HCT116 (cell line): Measurements from ENCODE around the gene TTC33. TPM values are rescaled to one million over a fixed set of nuclear protein-coding genes. Genes with fewer than 3 reads are reported as not detected.

ENCODE experiments used
- ATAC-seq: fragments of 200-7000 bp; cut with Tn5 transposase; 2 replicates; pipeline ENCODE4 v1.9.1; 2020; ENCODE audit warnings: mild to moderate bottlenecking, moderate library complexity
- BruUV-seq: library from RNA; stranded (reverse); fragments of 400-500 nt; replicated peaks from 2 replicates; lab custom pipeline; 2021; lab: Mats Ljungman, UMichigan
- CTCF ChIA-PET: fragments of 300-600 bp; sonication (Branson Sonifier 250); formaldehyde crosslinking; loops from one replicate; lab custom pipeline; 2021; ENCODE audit warnings: antibody characterized with exemption; lab: Charles Lee
- POLR2A ChIA-PET: fragments of 300-600, 350-600 bp; sonication (Branson Sonifier 250); formaldehyde crosslinking; loops from one replicate; lab custom pipeline; 2021; ENCODE audit warnings: antibody characterized with exemption; lab: Charles Lee
- RAD21 ChIA-PET, 2 experiments: fragments of 300-600 bp; sonication (Branson Sonifier 250); formaldehyde crosslinking; loops; one replicate each; lab custom pipeline; 2023; ENCODE audit warnings: low total read pairs in 2 of 2; ENCODE audit not compliant: uncharacterized antibody in 2 of 2, unreplicated experiment in 2 of 2, low non-redundant PET in 1 of 2; lab: Charles Lee
- DNase-seq: peaks from one replicate; pipeline ENCODE4 v3.0.0-alpha.2; 2010; ENCODE audit warnings: low read depth, low spot score
- H2AFZ ChIP-seq: fragments of 200-600 bp; shearing (Covaris generic), sonication (generic); 2 replicates; pipeline ENCODE4 v1.6.1; 2017; ENCODE audit warnings: low read depth, mixed run types, mixed read lengths, antibody characterized with exemption, low read length; ENCODE audit not compliant: poor library complexity, severe bottlenecking
- H3K27ac ChIP-seq: 2 replicates; pipeline ENCODE4 v1.5.1; 2012; ENCODE audit warnings: low read depth, low read length
- H3K27me3 ChIP-seq: fragments of 200-600 bp; sonication (generic); 2 replicates; pipeline ENCODE4 v1.6.1; 2016; ENCODE audit warnings: mixed run types, low read length, mixed read lengths; ENCODE audit not compliant: insufficient read depth
- H3K36me3 ChIP-seq, 2 experiments: fragments of 200-500 bp in 1 of 2; fragments of 200-600 bp in 1 of 2; sonication (Bioruptor generic) in 1 of 2; sonication (generic) in 1 of 2; 2 replicates each; pipeline versions ENCODE4 v1.5.1 to v1.6.1; 2014 to 2016; ENCODE audit warnings: low read length in 2 of 2, inconsistent platforms in 1 of 2, mixed read lengths in 1 of 2, mixed run types in 1 of 2; ENCODE audit not compliant: insufficient read depth in 2 of 2, control insufficient read depth in 1 of 2
- H3K4me1 ChIP-seq, 2 experiments: fragments of 200-600 bp in 1 of 2; sonication (generic) in 1 of 2; 2 replicates each; pipeline versions ENCODE4 v1.5.1 to v1.6.1; 2012 to 2017; ENCODE audit warnings: low read length in 2 of 2, inconsistent platforms in 1 of 2, mild to moderate bottlenecking in 1 of 2, mixed read lengths in 1 of 2, mixed run types in 1 of 2, moderate library complexity in 1 of 2; ENCODE audit not compliant: insufficient read depth in 2 of 2, control insufficient read depth in 1 of 2
- H3K4me2 ChIP-seq: fragments of 200-600 bp; sonication (generic); 2 replicates; pipeline ENCODE4 v1.6.1; 2017; ENCODE audit warnings: mixed run types, low read length, mixed read lengths
- H3K4me3 ChIP-seq, 2 experiments: fragments of 200-600 bp in 1 of 2; sonication (generic) in 1 of 2; replicated peaks in 1 of 2; 2 replicates each; pipeline ENCODE4 v1.5.1; 2011 to 2016; ENCODE audit warnings: low read length in 2 of 2, control low read depth in 1 of 2, low read depth in 1 of 2, mild to moderate bottlenecking in 1 of 2, mixed read lengths in 1 of 2, mixed run types in 1 of 2
- H3K79me2 ChIP-seq: fragments of 200-600 bp; sonication (generic); 2 replicates; pipeline ENCODE4 v1.6.1; 2017; ENCODE audit warnings: mild to moderate bottlenecking, mixed run types, low read length, moderate library complexity, mixed read lengths; ENCODE audit not compliant: insufficient read depth
- H3K9ac ChIP-seq: fragments of 200-600 bp; sonication (generic); 2 replicates; pipeline ENCODE4 v1.6.1; 2016; ENCODE audit warnings: low read length, mixed read lengths
- H3K9me2 ChIP-seq: fragments of 200-600 bp; sonication (generic), shearing (Covaris generic); 2 replicates; pipeline ENCODE4 v1.6.1; 2017; ENCODE audit warnings: mixed run types, mild to moderate bottlenecking, moderate library complexity; ENCODE audit not compliant: insufficient read depth
- H3K9me3 ChIP-seq, 2 experiments: fragments of 200-500 bp in 1 of 2; fragments of 200-600 bp in 1 of 2; sonication (Bioruptor generic) in 1 of 2; sonication (generic) in 1 of 2; 2 replicates each; pipeline ENCODE4 v1.6.1; 2014 to 2017; ENCODE audit warnings: low read length in 2 of 2, mixed read lengths in 2 of 2, inconsistent platforms in 1 of 2, low read depth in 1 of 2, mild to moderate bottlenecking in 1 of 2, mixed run types in 1 of 2, moderate library complexity in 1 of 2; ENCODE audit not compliant: control insufficient read depth in 1 of 2, insufficient read depth in 1 of 2
- H4K20me1 ChIP-seq: fragments of 200-600 bp; sonication (generic), shearing (Covaris generic); 2 replicates; pipeline ENCODE4 v1.6.1; 2017; ENCODE audit warnings: mixed run types, mild to moderate bottlenecking, moderate library complexity; ENCODE audit not compliant: insufficient read depth
- CEBPB ChIP-seq: IDR thresholded peaks from 2 replicates; pipeline ENCODE4 v1.6.1; 2012; ENCODE audit warnings: low read depth
- CTCF ChIP-seq, 3 experiments: fragments of 200-600 bp in 1 of 3; sonication (generic) in 1 of 3; IDR thresholded peaks in 2 of 3; conservative IDR thresholded peaks in 1 of 3; 2 replicates each; pipeline ENCODE4 v1.5.1; 2012 to 2017; ENCODE audit warnings: low read depth in 2 of 3, low read length in 2 of 3, antibody characterized with exemption in 1 of 3, borderline replicate concordance in 1 of 3, control low read depth in 1 of 3, mild to moderate bottlenecking in 1 of 3, mixed read lengths in 1 of 3, mixed run types in 1 of 3, moderate library complexity in 1 of 3; ENCODE audit not compliant: insufficient read depth in 1 of 3
- EZH2 ChIP-seq: fragments of 200-600 bp; sonication (generic); IDR thresholded peaks from 2 replicates; pipeline ENCODE4 v1.6.1; 2017; ENCODE audit warnings: antibody characterized with exemption, mixed run types
- EZH2phosphoT487 ChIP-seq: fragments of 200-600 bp; IDR thresholded peaks from 2 replicates; pipeline ENCODE4 v1.6.1; 2018; ENCODE audit warnings: antibody characterized with exemption, borderline replicate concordance
- FOSL1 ChIP-seq: IDR thresholded peaks from 2 replicates; pipeline ENCODE4 v1.6.1; 2012; ENCODE audit warnings: low read depth
- JUND ChIP-seq: IDR thresholded peaks from 2 replicates; pipeline ENCODE4 v1.6.1; 2012
- RAD21 ChIP-seq: IDR thresholded peaks from 2 replicates; pipeline ENCODE4 v1.6.1; 2012; ENCODE audit warnings: low read depth, mild to moderate bottlenecking
- REST ChIP-seq: IDR thresholded peaks from 2 replicates; pipeline ENCODE4 v1.6.1; 2012; ENCODE audit warnings: low read depth
- SIN3A ChIP-seq: IDR thresholded peaks from 2 replicates; pipeline ENCODE4 v1.6.1; 2012; ENCODE audit warnings: low read depth
- SRF ChIP-seq: IDR thresholded peaks from 2 replicates; pipeline ENCODE4 v1.6.1; 2012; ENCODE audit warnings: low read depth
- ZFX ChIP-seq: fragments of 450-650 bp; IDR thresholded peaks from 2 replicates; pipeline ENCODE4 v1.6.1; 2017
- intact Hi-C: fragments of 100-400 bp; cut with micrococcal nuclease; formaldehyde crosslinking; loops from 2 replicates; pipeline ENCODE4 v1.10.0; 2022
- total RNA-seq: library from RNA; stranded (reverse); gene quantifications from one replicate; pipeline ENCODE4 v1.2.1, GENCODE V29; 2021; ENCODE audit not compliant: unreplicated experiment

Gene TTC33
- total RNA-seq, 1 experiment from 2014 or later = 14.5 TPM

- CTCF ChIA-PET = no interaction called here
- BruUV-seq = no TSS peak
These were observed 125.6 kb downstream of the TTC33 start for GRCh38 chr5:40630126-40630525.

More at GRCh38 chr5:40630126-40630525, 125.6 kb downstream of the TTC33 start:
- ChIA-PET RAD21 (no interaction called here), POLR2A (no interaction called here)
- H2AFZ ChIP-seq = no peak overlapping the region
- H3K4me3 ChIP-seq = no peak overlapping the region
- no peaks in the 10 kb centered on the region for H3K9me3 ChIP-seq
- no peaks in the 10 kb centered on the region for H3K79me2 ChIP-seq
- TF ChIP-seq CEBPB (no peak), CTCF (IDR thresholded peaks at IDR 0.05 in 2 of 3, conservative IDR thresholded peaks at IDR 0.05 in 1 of 3; ENCODE audit: borderline replicate concordance in 1 of 3, insufficient read depth in 1 of 3, low read depth in 2 of 3, low read length in 2 of 3) (no peak), ZFX (no peak), SRF (no peak), FOSL1 (no peak), RAD21 (no peak), EZH2 (no peak), REST (no peak), JUND (no peak), EZH2phosphoT487 (no peak), SIN3A (no peak)
- H3K4me1 ChIP-seq = no peaks in the 10 kb centered on the region
- no peak overlapping the region for H3K27ac ChIP-seq
- no peaks in the 10 kb centered on the region for H3K9me2 ChIP-seq
- DNase-seq = no peak
- H3K27me3 ChIP-seq = no peaks in the 10 kb centered on the region
- intact Hi-C loops = no loop called here
- no peaks in the 10 kb centered on the region for H4K20me1 ChIP-seq
- no peak overlapping the region for H3K9ac ChIP-seq
- no peak overlapping the region for H3K4me2 ChIP-seq
- ATAC-seq = no peak
- H3K36me3 ChIP-seq = no peaks in the 10 kb centered on the region
